Activated T-helper 17 cell treated with anti-CD3 and anti-CD28 coated beads, Interleukin-2, amount 50 U/mL, for 72 hours (primary cell): ENCODE measurements around the gene NDUFAF4. TPM values are rescaled to one million over a fixed set of nuclear protein-coding genes. Genes with fewer than 3 reads are reported as not detected.

ENCODE experiments used
- total RNA-seq, 2 donors: library from RNA; stranded (reverse); gene quantifications; one replicate each; pipeline ENCODE4 v1.2.3, GENCODE V29; 2022

NDUFAF4 gene
- total RNA-seq, 2 donors from 2014 or later: 20.2 to 44.1 TPM

Other genes with a start within 250 kb of the NDUFAF4 start
- 1 to 10 TPM; 1.7 to 3.0 TPM for gene GPR63, start 60.4 kb downstream of the NDUFAF4 start, total RNA-seq
- gene KLHL32, start 26.8 kb upstream of the NDUFAF4 start, total RNA-seq: 1 to 10 TPM; 1.6 to 3.0 TPM